GM23338 (cell line): ENCODE results near the gene TRIM25. TPM values are rescaled to one million over a fixed set of nuclear protein-coding genes. Genes with fewer than 3 reads are reported as not detected.

Experiments
- ATAC-seq: fragments of 200-7000 bp; cut with Tn5 transposase; 3 replicates; pipeline ENCODE4 v1.9.1; 2020
- DNase-seq: peaks from one replicate; pipeline ENCODE4 v3.0.0-alpha.2; 2015; ENCODE audit warnings: low spot score
- H2AFZ ChIP-seq: fragments of 200-600 bp; sonication (generic); 2 replicates; pipeline ENCODE4 v1.8.0; 2016; ENCODE audit warnings: antibody characterized with exemption, mild to moderate bottlenecking, moderate library complexity
- H3F3A ChIP-seq: fragments of 200-600 bp; sonication (generic); replicated peaks from 2 replicates; pipeline ENCODE4 v1.8.0; 2017; ENCODE audit warnings: antibody characterized with exemption, mixed run types, low read depth
- H3K27ac ChIP-seq: fragments of 200-600 bp; sonication (generic); 2 replicates; pipeline ENCODE4 v1.6.1; 2016; ENCODE audit warnings: low read depth
- H3K27me3 ChIP-seq: fragments of 200-600 bp; sonication (generic); 2 replicates; pipeline ENCODE4 v1.8.0; 2016; ENCODE audit warnings: mild to moderate bottlenecking, mixed run types, moderate library complexity; ENCODE audit not compliant: insufficient read depth
- H3K36me3 ChIP-seq: fragments of 200-600 bp; sonication (generic); 2 replicates; pipeline ENCODE4 v1.8.0; 2016; ENCODE audit warnings: mild to moderate bottlenecking; ENCODE audit not compliant: insufficient read depth
- H3K4me1 ChIP-seq: fragments of 200-600 bp; sonication (generic); 2 replicates; pipeline ENCODE4 v1.8.0; 2016; ENCODE audit warnings: mild to moderate bottlenecking, moderate library complexity; ENCODE audit not compliant: insufficient read depth
- H3K4me2 ChIP-seq: fragments of 200-600 bp; sonication (generic); 2 replicates; pipeline ENCODE4 v1.7.1; 2017; ENCODE audit warnings: mixed run types
- H3K4me3 ChIP-seq: fragments of 200-600 bp; sonication (generic); 2 replicates; pipeline ENCODE4 v1.6.1; 2016; ENCODE audit warnings: mixed run types
- H3K79me2 ChIP-seq: fragments of 200-600 bp; sonication (generic); replicated peaks from 2 replicates; pipeline ENCODE4 v1.8.0; 2017; ENCODE audit warnings: mild to moderate bottlenecking; ENCODE audit not compliant: insufficient read depth
- H3K9me2 ChIP-seq: fragments of 200-600 bp; sonication (generic); 2 replicates; pipeline ENCODE4 v1.8.0; 2017; ENCODE audit not compliant: insufficient read depth
- H4K20me1 ChIP-seq: fragments of 200-600 bp; sonication (generic); replicated peaks from 2 replicates; pipeline ENCODE4 v1.8.0; 2017; ENCODE audit warnings: mild to moderate bottlenecking; ENCODE audit not compliant: insufficient read depth
- H3K27ac Mint-ChIP-seq: 2 replicates; pipeline ENCODE4 v1.8.0; 2020; ENCODE audit warnings: inconsistent platforms, mild to moderate bottlenecking, moderate library complexity, mixed read lengths
- H3K27me3 Mint-ChIP-seq: 3 replicates; pipeline ENCODE4 v1.8.0; 2022; ENCODE audit warnings: low read depth, mild to moderate bottlenecking, moderate library complexity, mixed read lengths, inconsistent platforms; ENCODE audit not compliant: insufficient read depth, poor library complexity
- H3K36me3 Mint-ChIP-seq: 3 replicates; pipeline ENCODE4 v1.8.0; 2021; ENCODE audit warnings: low read depth, mild to moderate bottlenecking, inconsistent platforms, moderate library complexity, mixed read lengths
- H3K4me1 Mint-ChIP-seq: 3 replicates; pipeline ENCODE4 v1.8.0; 2020; ENCODE audit warnings: mild to moderate bottlenecking, inconsistent platforms, mixed read lengths
- H3K4me3 Mint-ChIP-seq: 3 replicates; pipeline ENCODE4 v1.8.0; 2021; ENCODE audit warnings: moderate library complexity, mild to moderate bottlenecking, inconsistent platforms, mixed read lengths
- H3K9me3 Mint-ChIP-seq: 3 replicates; pipeline ENCODE4 v1.8.0; 2020; ENCODE audit warnings: moderate library complexity, mild to moderate bottlenecking, inconsistent platforms, mixed read lengths
- CREB1 ChIP-seq: fragments of 250-450 bp; sonication (Bioruptor Pico); IDR thresholded peaks from 2 replicates; pipeline ENCODE4 v1.5.0; 2020; ENCODE audit warnings: low read depth, mild to moderate bottlenecking, moderate library complexity
- CTCF ChIP-seq, 2 experiments: fragments of 200-600 bp in 1 of 2; sonication (generic) in 1 of 2; conservative IDR thresholded peaks; 2 replicates each; pipeline versions ENCODE4 v1.5.1 to v1.6.1; 2016 to 2017; ENCODE audit warnings: antibody characterized with exemption in 2 of 2, low read depth in 2 of 2, mild to moderate bottlenecking in 2 of 2, moderate library complexity in 1 of 2
- EZH2 ChIP-seq: fragments of 200-600 bp; sonication (generic); IDR thresholded peaks from one replicate; pipeline ENCODE4 v1.8.0; 2017; ENCODE audit warnings: antibody characterized with exemption, mild to moderate bottlenecking, low read depth; ENCODE audit not compliant: unreplicated experiment
- EZH2phosphoT487 ChIP-seq: fragments of 200-600 bp; sonication (generic); IDR thresholded peaks from one replicate; pipeline ENCODE4 v1.8.1; 2018; ENCODE audit warnings: antibody characterized with exemption; ENCODE audit not compliant: unreplicated experiment
- JUNB ChIP-seq: IDR thresholded peaks from one replicate; pipeline ENCODE4 v1.6.1; 2016; ENCODE audit warnings: antibody characterized with exemption; ENCODE audit not compliant: unreplicated experiment
- STAT1 ChIP-seq: IDR thresholded peaks from one replicate; pipeline ENCODE4 v1.6.1; 2016; ENCODE audit warnings: antibody characterized with exemption; ENCODE audit not compliant: unreplicated experiment
- ZNF331 ChIP-seq: fragments of 250-450 bp; sonication (Bioruptor Pico); IDR thresholded peaks from 2 replicates; pipeline ENCODE4 v1.5.0; 2020; ENCODE audit warnings: low read depth, mild to moderate bottlenecking, moderate library complexity
- ZNF462 ChIP-seq: fragments of 250-450 bp; sonication (Bioruptor Pico); IDR thresholded peaks from 2 replicates; pipeline ENCODE4 v1.5.0; 2020; ENCODE audit warnings: mild to moderate bottlenecking, moderate library complexity
- polyA plus RNA-seq: library from polyadenylated mRNA; unstranded; fragments of >200 nt; fragmentation: Nextera tagmentation; extraction: Ambion mirVana; gene quantifications from 2 replicates; pipeline ENCODE4 v1.2.1, GENCODE V29; 2016
- total RNA-seq: library from RNA; depleted of rRNA; stranded (reverse); fragments of >200 nt; shearing (Covaris generic); gene quantifications from 2 replicates; pipeline ENCODE4 v1.2.3, GENCODE V29; 2014

TRIM25 gene
- total and polyA plus RNA-seq, 2 experiments from 2014 or later: 19.6 to 36.2 TPM

GRCh38 chr17:56849131-56849530 is 64.7 kb downstream of the TRIM25 start:
- Mint-ChIP-seq H3K27me3 (peaks cover 1% of the 10 kb centered on the region), H3K4me1 (no peaks in the 10 kb centered on the region)

More at GRCh38 chr17:56849131-56849530, 64.7 kb downstream of the TRIM25 start:
- Histone ChIP-seq H3K79me2 (no peaks in the 10 kb centered on the region), H3K9me2 (no peaks in the 10 kb centered on the region), H3K4me1 (no peaks in the 10 kb centered on the region), H3K27ac (no peak overlapping the region), H2AFZ (no peak overlapping the region), H3K4me3 (no peak overlapping the region), H3K36me3 (no peaks in the 10 kb centered on the region), H3F3A (no peaks in the 10 kb centered on the region), H3K27me3 (no peaks in the 10 kb centered on the region), H3K4me2 (no peak overlapping the region), H4K20me1 (no peaks in the 10 kb centered on the region)
- TF ChIP-seq STAT1: no peak
- TF ChIP-seq JUNB: no peak
- no peak for TF ChIP-seq ZNF331
- no peak for TF ChIP-seq EZH2
- TF ChIP-seq EZH2phosphoT487: no peak
- no peak for TF ChIP-seq CTCF (conservative IDR thresholded peaks at IDR 0.05; ENCODE audit: low read depth in 2 of 2)
- no peak for TF ChIP-seq ZNF462
- no peak for TF ChIP-seq CREB1
- H3K9me3 Mint-ChIP-seq: no peaks in the 10 kb centered on the region
- no peak overlapping the region for H3K4me3 Mint-ChIP-seq
- ATAC-seq (no peak), DNase-seq (no peak)
- peaks cover 8% of the 10 kb centered on the region for H3K36me3 Mint-ChIP-seq
- H3K27ac Mint-ChIP-seq: no peak overlapping the region
